Mesenchymal stem cell (in vitro differentiated cells and primary cell): ENCODE results near the gene SMC1B.
"Not testable (repeated sequence)": the region's sequence is repeated elsewhere in the genome, so short reads cannot be mapped to it uniquely, and the experiment has no call there.

ENCODE experiments used
- DNase-seq: peaks from one replicate; pipeline ENCODE4 v3.0.0-alpha.2; 2013
- H2AFZ ChIP-seq: one replicate; pipeline ENCODE4 v1.6.1; 2013; ENCODE audit warnings: low read depth, mild to moderate bottlenecking, control low read depth, inconsistent platforms, low read length, moderate library complexity
- H2AK5ac ChIP-seq: 2 replicates; pipeline ENCODE4 v1.6.1; 2013; ENCODE audit warnings: low read length, moderate library complexity, mild to moderate bottlenecking, inconsistent platforms; ENCODE audit not compliant: severe bottlenecking
- H2BK120ac ChIP-seq: one replicate; pipeline ENCODE4 v1.6.1; 2013; ENCODE audit warnings: low read depth, mild to moderate bottlenecking, inconsistent platforms, low read length, moderate library complexity
- H2BK12ac ChIP-seq, 2 experiments: one replicate each; pipeline ENCODE4 v1.6.1; 2013; ENCODE audit warnings: inconsistent platforms in 2 of 2, low read length in 2 of 2, mild to moderate bottlenecking in 2 of 2, moderate library complexity in 2 of 2, control low read depth in 1 of 2
- H2BK15ac ChIP-seq: one replicate; pipeline ENCODE4 v1.6.1; 2013; ENCODE audit warnings: mild to moderate bottlenecking, low read depth, inconsistent platforms; ENCODE audit not compliant: poor library complexity, severe bottlenecking
- H2BK5ac ChIP-seq: 2 replicates; pipeline ENCODE4 v1.6.1; 2013; ENCODE audit warnings: low read depth, mild to moderate bottlenecking, low read length, control low read depth, inconsistent platforms; ENCODE audit not compliant: poor library complexity, severe bottlenecking
- H3K14ac ChIP-seq, 2 experiments: one replicate each; pipeline ENCODE4 v1.6.1; 2013; ENCODE audit warnings: inconsistent platforms in 2 of 2, low read length in 2 of 2, control low read depth in 1 of 2, mild to moderate bottlenecking in 1 of 2, moderate library complexity in 1 of 2
- H3K18ac ChIP-seq, 2 experiments: one replicate each; pipeline ENCODE4 v1.6.1; 2013; ENCODE audit warnings: inconsistent platforms in 2 of 2, low read length in 2 of 2, control low read depth in 1 of 2, low read depth in 1 of 2, mild to moderate bottlenecking in 1 of 2
- H3K23ac ChIP-seq, 2 experiments: one replicate each; pipeline ENCODE4 v1.6.1; 2013; ENCODE audit warnings: inconsistent platforms in 2 of 2, low read length in 2 of 2, mild to moderate bottlenecking in 2 of 2, moderate library complexity in 2 of 2, control low read depth in 1 of 2
- H3K27ac ChIP-seq: 2 replicates; pipeline ENCODE4 v1.5.1; 2013; ENCODE audit warnings: mild to moderate bottlenecking, moderate library complexity, low read length, control low read depth, inconsistent platforms; ENCODE audit not compliant: poor library complexity, severe bottlenecking
- H3K27me3 ChIP-seq, 2 experiments: 2 replicates each; pipeline versions ENCODE4 v1.6.1 to v1.7.0; 2013; ENCODE audit warnings: low read length in 2 of 2, mild to moderate bottlenecking in 2 of 2, moderate library complexity in 2 of 2, control low read depth in 1 of 2, inconsistent platforms in 1 of 2; ENCODE audit not compliant: control insufficient read depth in 1 of 2, insufficient read depth in 1 of 2
- H3K36me3 ChIP-seq, 2 experiments: 2 replicates each; pipeline versions ENCODE4 v1.6.1 to v1.7.0; 2013; ENCODE audit warnings: low read length in 2 of 2, control low read depth in 1 of 2, inconsistent platforms in 1 of 2, low read depth in 1 of 2, mild to moderate bottlenecking in 1 of 2; ENCODE audit not compliant: insufficient read depth in 2 of 2, control insufficient read depth in 1 of 2
- H3K4ac ChIP-seq, 2 experiments: one replicate each; pipeline ENCODE4 v1.6.1; 2013; ENCODE audit warnings: inconsistent platforms in 2 of 2, low read length in 2 of 2, mild to moderate bottlenecking in 2 of 2, moderate library complexity in 2 of 2, control low read depth in 1 of 2, low read depth in 1 of 2
- H3K4me1 ChIP-seq: 2 replicates; pipeline ENCODE4 v1.6.1; 2013; ENCODE audit warnings: low read depth, low read length, control low read depth; ENCODE audit not compliant: control insufficient read depth, insufficient read depth
- H3K4me2 ChIP-seq: 2 replicates; pipeline ENCODE4 v1.6.1; 2013; ENCODE audit warnings: low read length, mild to moderate bottlenecking, inconsistent platforms; ENCODE audit not compliant: poor library complexity, severe bottlenecking
- H3K4me3 ChIP-seq, 2 experiments: 2 replicates each; pipeline versions ENCODE4 v1.5.1 to v1.7.0; 2013; ENCODE audit warnings: low read length in 2 of 2, mild to moderate bottlenecking in 2 of 2, control low read depth in 1 of 2, low read depth in 1 of 2; ENCODE audit not compliant: insufficient read depth in 1 of 2
- H3K79me1 ChIP-seq: replicated peaks from 2 replicates; pipeline ENCODE4 v1.6.1; 2013; ENCODE audit warnings: mild to moderate bottlenecking, control low read depth, low read length, inconsistent platforms; ENCODE audit not compliant: poor library complexity, severe bottlenecking
- H3K9ac ChIP-seq: 2 replicates; pipeline ENCODE4 v1.7.0; 2013; ENCODE audit warnings: mild to moderate bottlenecking, low read length, moderate library complexity
- H3K9me3 ChIP-seq: 2 replicates; pipeline ENCODE4 v1.7.0; 2013; ENCODE audit warnings: mild to moderate bottlenecking, low read length; ENCODE audit not compliant: control insufficient read depth
- H4K8ac ChIP-seq: one replicate; pipeline ENCODE4 v1.6.1; 2013; ENCODE audit warnings: inconsistent platforms, mild to moderate bottlenecking, low read length, moderate library complexity
- H4K91ac ChIP-seq: one replicate; pipeline ENCODE4 v1.6.1; 2013; ENCODE audit warnings: mild to moderate bottlenecking, low read length, inconsistent platforms
- WGBS: methylation state at CpG from one replicate; pipeline ENCODE4 v1.1.7; 2013; ENCODE audit warnings: mixed read lengths; 5-methylcytosine and 5-hydroxymethylcytosine counted together

Gene SMC1B

DNA sequence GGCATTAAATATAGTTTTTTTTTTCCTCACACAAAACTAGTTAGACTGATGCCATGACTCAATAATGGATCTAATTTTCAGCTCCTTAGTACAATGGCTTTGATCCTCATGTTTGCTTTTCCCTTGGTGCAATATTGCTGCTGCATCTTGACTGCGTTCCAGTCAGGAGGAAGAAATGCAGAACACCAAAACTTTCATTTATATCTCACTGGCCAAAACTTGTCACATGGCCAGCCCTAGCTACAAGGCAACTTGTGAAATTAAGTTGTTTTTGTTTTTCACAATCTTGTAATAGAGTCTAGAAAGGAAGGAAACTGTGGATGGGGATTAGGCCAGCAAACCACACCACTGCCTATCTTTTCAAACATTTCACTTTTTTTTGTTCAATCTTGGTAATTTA is 36.7 kb downstream of the SMC1B start:
- Histone ChIP-seq H2AFZ (no peak overlapping the region), H2BK5ac (no peak overlapping the region), H3K14ac (no peak overlapping the region), H3K4ac (no peak overlapping the region), H3K9ac (no peak overlapping the region), H3K4me3 (no peak overlapping the region), H2BK15ac (no peak overlapping the region), H2BK12ac (no peak overlapping the region), H2AK5ac (no peak overlapping the region), H3K4me2 (no peak overlapping the region), H3K27ac (no peak overlapping the region), H3K36me3 (no peaks in the 10 kb centered on the region), H3K27me3 (no peaks in the 10 kb centered on the region), H3K79me1 (no peaks in the 10 kb centered on the region), H2BK120ac (no peak overlapping the region), H3K4me1 (no peaks in the 10 kb centered on the region), H4K91ac (no peak overlapping the region), H3K18ac (no peak overlapping the region), H3K23ac (no peak overlapping the region), H3K9me3 (no peaks in the 10 kb centered on the region), H4K8ac (no peak overlapping the region)
- no peak for DNase-seq
- 93% methylated on average over 1 of the region's 1 CpG for WGBS

DNA sequence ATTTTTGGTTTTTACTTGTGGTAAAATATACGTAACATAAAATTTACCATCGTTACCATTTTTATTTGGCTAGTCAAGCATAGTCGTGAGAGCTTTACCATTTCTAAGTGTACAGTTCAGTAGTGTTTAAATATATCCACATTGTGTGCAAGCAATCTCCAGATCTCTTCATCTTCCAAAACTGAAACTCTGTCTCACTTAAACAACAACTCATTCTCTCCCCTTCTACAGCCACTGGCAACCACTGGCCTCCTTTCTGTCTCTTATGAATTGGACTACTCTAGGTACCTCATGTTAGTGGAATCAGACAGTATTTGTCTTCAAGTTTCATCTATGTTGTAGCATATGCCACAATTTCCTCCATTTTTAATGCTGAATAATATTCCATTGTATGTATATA is 37.4 kb downstream of the SMC1B start:
- Histone ChIP-seq H2AK5ac (no peak overlapping the region), H4K91ac (no peak overlapping the region), H3K23ac (no peak overlapping the region), H2BK15ac (no peak overlapping the region), H4K8ac (no peak overlapping the region), H2AFZ (no peak overlapping the region), H3K4me3 (no peak overlapping the region), H3K18ac (no peak overlapping the region), H3K9me3 (no peaks in the 10 kb centered on the region), H2BK120ac (no peak overlapping the region), H3K9ac (no peak overlapping the region), H3K79me1 (no peaks in the 10 kb centered on the region), H3K36me3 (no peaks in the 10 kb centered on the region), H3K4me2 (no peak overlapping the region), H3K14ac (no peak overlapping the region), H3K4ac (no peak overlapping the region), H2BK12ac (no peak overlapping the region), H3K4me1 (no peaks in the 10 kb centered on the region), H3K27ac (no peak overlapping the region), H2BK5ac (no peak overlapping the region), H3K27me3 (no peaks in the 10 kb centered on the region)
- DNase-seq = no peak
- no CpG with 5 or more reads among the region's 3 CpGs for WGBS

DNA sequence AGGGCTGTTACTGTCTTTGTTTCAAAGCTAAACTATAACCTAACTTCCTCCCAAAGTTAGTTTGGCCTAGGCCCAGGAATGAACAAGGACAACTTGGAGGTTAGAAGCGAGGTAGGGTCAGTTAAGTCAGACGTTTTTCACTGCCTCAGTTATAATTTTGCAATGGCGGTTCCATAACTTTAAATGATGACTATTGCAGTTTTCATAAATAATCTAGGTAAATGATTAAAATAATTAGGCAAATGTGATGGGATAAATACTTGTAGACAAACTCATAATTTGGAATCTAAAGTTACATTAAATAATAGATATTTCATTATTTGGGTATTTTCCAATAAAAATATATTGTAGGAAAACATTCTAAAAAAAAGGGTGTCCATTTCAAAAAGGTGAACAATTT is 39.8 kb downstream of the SMC1B start:
- H4K91ac ChIP-seq, DNase-seq, H2BK12ac ChIP-seq, H3K27ac ChIP-seq, H4K8ac ChIP-seq, H3K4me3 ChIP-seq, H2AK5ac ChIP-seq, H3K4me2 ChIP-seq, H3K36me3 ChIP-seq, H3K23ac ChIP-seq, H3K4ac ChIP-seq, H3K27me3 ChIP-seq, H2BK5ac ChIP-seq, H3K14ac ChIP-seq, H2BK15ac ChIP-seq, H2AFZ ChIP-seq, H3K18ac ChIP-seq, H3K79me1 ChIP-seq, H3K9ac ChIP-seq, H3K9me3 ChIP-seq, H2BK120ac ChIP-seq, H3K4me1 ChIP-seq: not testable (repeated sequence)
- 94% methylated on average over 2 of the region's 3 CpGs for WGBS

DNA sequence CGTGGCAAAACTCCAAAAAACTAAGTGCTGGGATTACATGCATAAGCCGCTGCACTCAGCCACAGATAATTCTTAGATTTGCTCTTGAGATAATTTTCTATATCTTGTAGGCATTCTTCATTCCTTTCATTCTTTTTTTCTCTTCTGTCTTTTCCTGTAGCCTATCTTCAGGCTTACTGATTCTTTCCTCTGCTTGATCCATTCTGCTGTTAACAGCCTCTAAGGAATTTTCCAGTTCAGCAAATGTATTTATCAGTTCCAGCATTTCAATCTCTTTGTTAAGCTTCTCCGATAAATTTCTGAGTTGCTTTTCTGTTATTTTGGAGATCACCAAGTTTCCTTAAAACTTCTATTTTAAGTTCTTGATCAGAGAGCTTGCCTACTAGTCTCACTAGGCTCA is 46.7 kb downstream of the SMC1B start:
- H3K36me3 ChIP-seq = no peaks in the 10 kb centered on the region
- DNase-seq = no peak
- 76% methylated on average over 2 of the region's 3 CpGs for WGBS
- no peak overlapping the region for H3K9ac ChIP-seq
- no peak overlapping the region for H2BK5ac ChIP-seq
- no peak overlapping the region for H2BK12ac ChIP-seq
- H3K4me1 ChIP-seq = no peaks in the 10 kb centered on the region
- no peak overlapping the region for H4K91ac ChIP-seq
- no peak overlapping the region for H2BK15ac ChIP-seq
- no peak overlapping the region for H4K8ac ChIP-seq
- no peak overlapping the region for H3K4me2 ChIP-seq
- H2AK5ac ChIP-seq = no peak overlapping the region
- H3K14ac ChIP-seq = no peak overlapping the region
- no peak overlapping the region for H3K4ac ChIP-seq
- peaks cover 4 to 15% of the 10 kb centered on the region in 2 experiments for H3K27me3 ChIP-seq
- H2BK120ac ChIP-seq = no peak overlapping the region
- peaks cover 11% of the 10 kb centered on the region for H3K9me3 ChIP-seq
- H3K18ac ChIP-seq = no peak overlapping the region
- H3K23ac ChIP-seq = no peak overlapping the region
- H3K4me3 ChIP-seq = no peak overlapping the region
- no peaks in the 10 kb centered on the region for H3K79me1 ChIP-seq
- no peak overlapping the region for H2AFZ ChIP-seq
- H3K27ac ChIP-seq = no peak overlapping the region
